Heart left ventricle (tissue), 13 donors: Measurements from ENCODE around the gene AGR3.

Experiments
- POLR2A ChIP-seq, 2 donors: fragments of 450-650 bp; IDR thresholded peaks; one replicate each; pipeline ENCODE4 v1.6.1; 2017; ENCODE audit warnings: antibody characterized with exemption in 2 of 2, mild to moderate bottlenecking in 2 of 2, moderate library complexity in 2 of 2
- TF ChIP-seq, protein P1 (sequence below), 12 donors: fragments of 200-600 bp; sonication (generic) in 4 of 12; IDR thresholded peaks; one replicate each; pipeline versions ENCODE4 v1.5.0 to v1.8.0; 2018 to 2022; ENCODE audit warnings: antibody characterized with exemption in 12 of 12, mild to moderate bottlenecking in 5 of 12
- donor health status: ischemic (EF 13 %, LVEDD 7.1; RV severe dilation, severe dysfunction).
- donor health status: DM: no; HTN: yes; CAD: no.
- donor health status: DM: no; HTN: no; CAD: no.
- donor health status: ischemic (EF 25% LVEDD 6.9; RV normal size, moderate dysfunction).
- donor health status: ischemic (EF 25% LVEDD 5.7; RV mildly dilated, moderate dysfunction).
- donor health status: ischemic (EF 35%, LVEDD 5.7; RV mildly dilated, moderate dysfunction).
- donor health status: nonischemic (EF 11% LVEDD 7.7; RV severe dilation, severe dysfunction).
- donor health status: DM: yes; HTN: yes; CAD: no.
- donor health status: PGD.
- donor health status: ischemic (EF 29% LVEDD 5.4; RV normal size, mild dysfunction).
- donor health status: nonischemic (EF 23%, LVEDD 6.1; RV moderate dilation, normal function).

DNA sequence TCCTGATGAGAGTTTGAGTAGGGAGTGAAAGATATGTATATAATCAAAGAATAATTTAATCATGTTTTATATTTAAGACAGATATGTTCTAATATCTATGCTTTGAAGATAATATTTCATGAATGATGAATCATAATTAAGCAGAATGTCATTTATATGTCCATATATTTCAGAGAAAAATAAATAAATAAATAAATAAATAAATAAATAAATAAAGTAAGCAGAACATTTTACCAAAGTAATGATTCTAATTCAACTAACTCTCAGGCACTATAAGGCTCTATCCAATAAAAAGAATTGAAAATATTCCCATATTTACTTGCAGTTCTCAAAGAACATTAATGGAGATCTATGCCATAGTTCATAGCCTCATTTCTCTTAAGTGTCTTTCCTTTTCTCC, 36.0 kb downstream of the AGR3 start:
- TF ChIP-seq, protein P1, sequence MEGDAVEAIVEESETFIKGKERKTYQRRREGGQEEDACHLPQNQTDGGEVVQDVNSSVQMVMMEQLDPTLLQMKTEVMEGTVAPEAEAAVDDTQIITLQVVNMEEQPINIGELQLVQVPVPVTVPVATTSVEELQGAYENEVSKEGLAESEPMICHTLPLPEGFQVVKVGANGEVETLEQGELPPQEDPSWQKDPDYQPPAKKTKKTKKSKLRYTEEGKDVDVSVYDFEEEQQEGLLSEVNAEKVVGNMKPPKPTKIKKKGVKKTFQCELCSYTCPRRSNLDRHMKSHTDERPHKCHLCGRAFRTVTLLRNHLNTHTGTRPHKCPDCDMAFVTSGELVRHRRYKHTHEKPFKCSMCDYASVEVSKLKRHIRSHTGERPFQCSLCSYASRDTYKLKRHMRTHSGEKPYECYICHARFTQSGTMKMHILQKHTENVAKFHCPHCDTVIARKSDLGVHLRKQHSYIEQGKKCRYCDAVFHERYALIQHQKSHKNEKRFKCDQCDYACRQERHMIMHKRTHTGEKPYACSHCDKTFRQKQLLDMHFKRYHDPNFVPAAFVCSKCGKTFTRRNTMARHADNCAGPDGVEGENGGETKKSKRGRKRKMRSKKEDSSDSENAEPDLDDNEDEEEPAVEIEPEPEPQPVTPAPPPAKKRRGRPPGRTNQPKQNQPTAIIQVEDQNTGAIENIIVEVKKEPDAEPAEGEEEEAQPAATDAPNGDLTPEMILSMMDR (IDR thresholded peaks at IDR 0.05) = no peak
- no peak for TF ChIP-seq POLR2A (IDR thresholded peaks at IDR 0.05)
